Measurements from ENCODE around the gene CASP2.

The CASP2 gene

GRCh38 chr7:143347950-143348349 lies 59.8 kb downstream of the CASP2 start:
- DNase-seq (ENCODE audit: extremely low read depth, low read depth) = no peak
- TF ChIP-seq CTCF (IDR thresholded peaks at IDR 0.05; ENCODE audit: low read depth, low read length) = no peak

GRCh38 chr7:143351060-143351459 lies 62.9 kb downstream of the CASP2 start:
- DNase-seq (ENCODE audit: extremely low read depth, low read depth) = no peak
- TF ChIP-seq CTCF (IDR thresholded peaks at IDR 0.05; ENCODE audit: low read depth, low read length) = no peak

- TF ChIP-seq CTCF (IDR thresholded peaks at IDR 0.05; ENCODE audit: low read depth, low read length) = no peak
- no peak for DNase-seq (ENCODE audit: extremely low read depth, low read depth)
Measured at GRCh38 chr7:143351574-143351973, 63.4 kb downstream of the CASP2 start.

- TF ChIP-seq CTCF (IDR thresholded peaks at IDR 0.05; ENCODE audit: low read depth, low read length) = no peak
Measured at GRCh38 chr7:143352531-143353002, 64.4 kb downstream of the CASP2 start.

GRCh38 chr7:143354376-143354775 lies 66.2 kb downstream of the CASP2 start:
- TF ChIP-seq CTCF (IDR thresholded peaks at IDR 0.05; ENCODE audit: low read depth, low read length) = no peak
- DNase-seq (ENCODE audit: extremely low read depth, low read depth) = no peak

More at GRCh38 chr7:143352531-143353002, 64.4 kb downstream of the CASP2 start:
- no peak for DNase-seq (ENCODE audit: extremely low read depth, low read depth)

GRCh38 chr7:143354965-143355364 lies 66.8 kb downstream of the CASP2 start:
- no peak for TF ChIP-seq CTCF (IDR thresholded peaks at IDR 0.05; ENCODE audit: low read depth, low read length)
- no peak for DNase-seq (ENCODE audit: extremely low read depth, low read depth)

GRCh38 chr7:143355450-143356385 lies 67.6 kb downstream of the CASP2 start:
- no peak for DNase-seq (ENCODE audit: extremely low read depth, low read depth)
- TF ChIP-seq CTCF (IDR thresholded peaks at IDR 0.05; ENCODE audit: low read depth, low read length) = no peak
